Fibroblast of peridontal ligament (primary cell): Measurements from ENCODE around the gene PIAS1.
"Not testable (repeated sequence)": the region's sequence is repeated elsewhere in the genome, so short reads cannot be mapped to it uniquely, and the experiment has no call there.

Experiments used
- DNase-seq: peaks from one replicate; pipeline ENCODE4 v3.0.0-alpha.2; 2010; ENCODE audit errors: extremely low read depth

PIAS1 gene

GRCh38 chr15:68218331-68218730 lies 164.2 kb downstream of the PIAS1 start:
- DNase-seq = no peak

- no peak for DNase-seq
Observed at GRCh38 chr15:68218847-68219798, 165.0 kb downstream of the PIAS1 start.

GRCh38 chr15:68220489-68220888 lies 166.4 kb downstream of the PIAS1 start:
- DNase-seq = no peak

- DNase-seq = no peak
Observed at GRCh38 chr15:68220967-68221366, 166.9 kb downstream of the PIAS1 start.

GRCh38 chr15:68221530-68222431 lies 167.7 kb downstream of the PIAS1 start:
- not testable (repeated sequence) for DNase-seq

- not testable (repeated sequence) for DNase-seq
Observed at GRCh38 chr15:68222432-68222743, 168.3 kb downstream of the PIAS1 start.

- DNase-seq = no peak
Observed at GRCh38 chr15:68223171-68223570, 169.1 kb downstream of the PIAS1 start.

- DNase-seq = no peak
Observed at GRCh38 chr15:68224108-68224507, 170.0 kb downstream of the PIAS1 start.

GRCh38 chr15:68224546-68225250 lies 170.6 kb downstream of the PIAS1 start:
- no peak for DNase-seq

GRCh38 chr15:68225442-68225841 lies 171.3 kb downstream of the PIAS1 start:
- DNase-seq = not testable (repeated sequence)

GRCh38 chr15:68227643-68228142 lies 173.6 kb downstream of the PIAS1 start:
- DNase-seq = no peak

- DNase-seq = no peak
Observed at GRCh38 chr15:68228143-68228970, 174.2 kb downstream of the PIAS1 start.

GRCh38 chr15:68228971-68229385 lies 174.9 kb downstream of the PIAS1 start:
- no peak for DNase-seq

- peak; percentile 75 for DNase-seq
Observed at GRCh38 chr15:68229386-68230156, 175.5 kb downstream of the PIAS1 start, which contains the start of gene CLN6. Gene CLN6 (minus strand): TSS chr15:68229728. CDS start chr15:68229584, 144 bp downstream.

GRCh38 chr15:68230157-68231100 lies 176.3 kb downstream of the PIAS1 start:
- peak; percentile 30 for DNase-seq

- DNase-seq = no peak
Observed at GRCh38 chr15:68231102-68231818, 177.1 kb downstream of the PIAS1 start.

- no peak for DNase-seq
Observed at GRCh38 chr15:68232449-68232848, 178.3 kb downstream of the PIAS1 start.

- DNase-seq = no peak
Observed at GRCh38 chr15:68232937-68233336, 178.8 kb downstream of the PIAS1 start.
